NB4 (cell line): Measurements from ENCODE around the gene APOBEC4.

Source experiments
- DNase-seq: peaks from one replicate; pipeline ENCODE4 v3.0.0; 2010; ENCODE audit warnings: low read depth
- H3K4me3 ChIP-seq: one replicate; pipeline ENCODE4 v1.5.1; 2011; ENCODE audit warnings: mild to moderate bottlenecking, low read depth, low read length, moderate library complexity
- CTCF ChIP-seq: IDR thresholded peaks from one replicate; pipeline ENCODE4 v1.5.1; 2012; ENCODE audit warnings: low read depth, low read length
- MYC ChIP-seq: IDR thresholded peaks from 2 replicates; pipeline ENCODE4 v1.6.1; 2011; ENCODE audit warnings: low read depth, low read length
- POLR2A ChIP-seq: IDR thresholded peaks from 2 replicates; pipeline ENCODE4 v1.6.1; 2011; ENCODE audit warnings: mild to moderate bottlenecking; ENCODE audit not compliant: insufficient read length; ENCODE audit errors: extremely low read depth
- TF ChIP-seq, protein P1 (sequence below): IDR thresholded peaks from 2 replicates; pipeline ENCODE4 v1.6.1; 2011; ENCODE audit warnings: low read depth, low read length

Gene APOBEC4

GRCh38 chr1:183697814-183698590, 44.9 kb upstream of the APOBEC4 start:
- no peak for DNase-seq
- TF ChIP-seq CTCF (no peak), POLR2A (no peak), MYC (no peak)
- TF ChIP-seq, protein P1, sequence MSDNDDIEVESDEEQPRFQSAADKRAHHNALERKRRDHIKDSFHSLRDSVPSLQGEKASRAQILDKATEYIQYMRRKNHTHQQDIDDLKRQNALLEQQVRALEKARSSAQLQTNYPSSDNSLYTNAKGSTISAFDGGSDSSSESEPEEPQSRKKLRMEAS = no peak
- no peak overlapping the region for H3K4me3 ChIP-seq

- DNase-seq = no peak
- TF ChIP-seq, protein P1 = no peak
- TF ChIP-seq CTCF = no peak
- TF ChIP-seq POLR2A = no peak
- no peak for TF ChIP-seq MYC
- H3K4me3 ChIP-seq = no peak overlapping the region
These were observed 43.9 kb upstream of the APOBEC4 start for GRCh38 chr1:183696981-183697380.

- DNase-seq = no peak
- H3K4me3 ChIP-seq = no peak overlapping the region
- TF ChIP-seq CTCF (no peak), MYC (no peak), POLR2A (no peak)
- TF ChIP-seq, protein P1 = no peak
These were observed 41.6 kb upstream of the APOBEC4 start for GRCh38 chr1:183694755-183695154.

DNA sequence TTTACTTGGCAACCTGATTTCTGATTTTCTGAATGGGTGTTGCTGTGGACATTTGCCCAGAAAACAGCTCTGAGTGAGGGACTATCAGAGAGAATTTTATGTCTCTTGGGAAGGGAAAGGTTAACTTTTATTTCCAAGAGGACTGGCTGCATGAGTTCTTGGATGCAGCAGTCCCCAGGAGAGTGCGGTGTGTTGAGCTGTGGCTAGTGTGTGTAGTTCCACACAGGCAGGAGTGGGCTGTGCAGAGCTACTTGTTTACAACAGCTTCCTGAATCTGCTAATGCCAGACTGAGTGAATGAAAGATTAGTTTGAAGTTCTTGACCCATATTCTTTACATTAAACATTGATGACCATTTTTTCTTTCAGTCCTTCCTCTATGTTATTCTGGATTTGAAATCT, 41.0 kb upstream of the APOBEC4 start:
- H3K4me3 ChIP-seq = no peak overlapping the region
- TF ChIP-seq MYC (no peak), POLR2A (no peak), CTCF (no peak)
- TF ChIP-seq, protein P1 = no peak
- DNase-seq = no peak

DNA sequence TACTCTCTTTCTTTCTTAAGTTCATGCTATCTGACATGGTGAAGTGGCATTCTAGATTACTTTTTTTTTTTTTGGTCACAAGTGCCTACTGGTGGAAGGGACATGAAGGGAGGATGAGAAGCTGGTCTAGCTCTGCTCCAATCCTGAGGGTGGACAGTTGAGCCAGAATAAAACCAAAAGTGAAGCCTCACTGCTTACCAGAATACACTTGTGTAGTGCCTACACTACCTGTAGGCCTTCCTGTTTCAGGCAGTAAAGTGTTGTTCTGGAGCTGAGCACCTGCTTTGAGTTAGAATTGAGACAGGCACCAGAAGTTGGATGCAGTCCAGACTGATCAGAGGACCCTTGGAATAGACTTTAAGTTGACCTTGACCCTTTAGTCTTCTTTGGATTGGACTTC, 40.4 kb upstream of the APOBEC4 start:
- no peak for DNase-seq
- TF ChIP-seq POLR2A (no peak), CTCF (no peak)
- no peak overlapping the region for H3K4me3 ChIP-seq
